Ishikawa (cell line): ENCODE results near the gene IMMP2L.

ENCODE experiments used
- CEBPB ChIP-seq: IDR thresholded peaks from 2 replicates; pipeline ENCODE4 v1.6.1; 2012
- EGR1 ChIP-seq: IDR thresholded peaks from 2 replicates; pipeline ENCODE4 v1.6.1; 2012
- EP300 ChIP-seq: IDR thresholded peaks from 2 replicates; pipeline ENCODE4 v1.6.1; 2012; ENCODE audit warnings: borderline replicate concordance
- NFIC ChIP-seq: IDR thresholded peaks from 2 replicates; pipeline ENCODE4 v1.6.1; 2012
- RAD21 ChIP-seq: IDR thresholded peaks from 2 replicates; pipeline ENCODE4 v1.6.1; 2012; ENCODE audit warnings: low read depth

DNA sequence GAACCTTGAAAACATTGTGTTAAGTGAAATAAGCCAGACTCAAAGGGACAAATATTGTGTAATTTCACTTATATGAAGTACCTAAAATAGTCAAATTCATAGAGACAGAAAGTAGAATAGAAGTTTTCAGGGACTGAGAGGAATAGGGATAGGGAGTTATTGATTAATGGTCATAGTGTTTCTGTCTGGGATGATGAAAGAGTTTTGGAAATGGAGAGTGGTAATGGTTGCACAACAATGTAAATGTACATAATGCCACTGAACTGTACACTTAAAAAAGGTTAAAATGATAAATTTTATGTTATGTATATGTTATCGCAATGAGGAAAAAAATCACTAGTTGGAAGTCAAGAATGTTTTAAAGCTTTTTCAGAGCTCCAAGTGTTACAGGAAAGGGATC is 33.5 kb upstream of the IMMP2L start:
- TF ChIP-seq CEBPB (no peak), RAD21 (no peak), EP300 (no peak), EGR1 (no peak), NFIC (no peak)
